ENCODE measurements around the gene ST14.

ST14 gene

DNA sequence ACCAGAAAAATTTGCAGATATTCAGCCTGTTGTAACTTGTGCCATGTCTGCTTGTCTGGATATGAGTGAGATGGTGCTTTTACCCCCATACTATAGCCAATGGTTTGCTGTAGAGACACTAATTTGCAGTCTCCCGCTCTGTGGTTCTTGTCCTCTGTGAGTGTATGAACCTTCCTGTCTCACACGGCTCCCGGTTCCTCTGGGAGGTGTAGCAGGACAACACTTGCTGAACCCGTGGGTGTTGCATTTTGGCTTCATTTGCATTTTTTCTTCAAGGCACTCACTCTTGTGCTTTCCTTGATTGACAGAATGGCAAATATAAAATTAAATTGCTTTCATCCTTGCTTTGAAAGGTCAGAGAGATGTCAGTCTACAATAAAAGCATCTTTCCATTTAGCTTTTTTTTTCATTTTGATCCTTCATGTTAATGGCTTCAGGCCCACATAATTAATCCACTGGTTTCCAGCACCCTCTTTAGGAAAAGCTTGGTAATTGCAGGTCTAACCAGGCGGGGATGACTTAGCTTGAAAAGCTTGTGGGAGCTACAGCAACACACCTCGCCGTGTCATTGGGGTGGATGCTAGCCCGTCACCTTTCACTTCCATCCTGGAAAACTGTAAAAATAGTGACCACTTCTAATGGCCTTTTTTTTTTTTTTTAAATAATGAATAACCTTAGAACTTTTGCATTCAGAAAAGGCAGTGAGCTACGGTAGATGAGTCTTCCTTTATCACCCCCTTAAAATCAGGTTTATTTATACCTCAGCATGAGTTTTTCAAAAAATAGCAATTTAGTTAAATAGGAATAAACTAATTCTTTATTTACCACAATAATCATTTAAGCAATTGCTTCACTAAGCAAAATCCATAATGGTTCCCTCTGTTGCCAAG is 27.4 kb upstream of the ST14 start:
- H3K9ac ChIP-seq (ENCODE audit: low read length in 5 of 5), result no peak overlapping the region
- no peak overlapping the region for H3K4me3 ChIP-seq (ENCODE audit: low read depth in 1 of 5, low read length in 5 of 5)
- H3K4me1 ChIP-seq (ENCODE audit: control insufficient read depth in 5 of 5, insufficient read depth in 5 of 5, low read length in 5 of 5), result peaks cover 0 to 6% (median 2%) of the 10 kb centered on the region in 5 donors
- no peaks in the 10 kb centered on the region for H3K9me3 ChIP-seq (ENCODE audit: control insufficient read depth in 5 of 5, low read length in 5 of 5)
- H3K27ac ChIP-seq (ENCODE audit: low read depth, low read length), result no peak overlapping the region
- peaks cover 24 to 84% (median 66%) of the 10 kb centered on the region in 5 donors for H3K36me3 ChIP-seq (ENCODE audit: control insufficient read depth in 5 of 5, insufficient read depth in 5 of 5, low read length in 5 of 5)
- H3K27me3 ChIP-seq (ENCODE audit: control insufficient read depth in 5 of 5, insufficient read depth in 4 of 5, low read length in 5 of 5), result no peaks in the 10 kb centered on the region

GRCh38 chr11:130133716-130134115 is 25.9 kb upstream of the ST14 start:
- no peaks in the 10 kb centered on the region for H3K27me3 ChIP-seq (ENCODE audit: control insufficient read depth in 5 of 5, insufficient read depth in 4 of 5, low read length in 5 of 5)
- H3K9ac ChIP-seq (ENCODE audit: low read length in 5 of 5), result no peak overlapping the region
- H3K4me3 ChIP-seq (ENCODE audit: low read depth in 1 of 5, low read length in 5 of 5), result no peak overlapping the region
- peaks cover 11 to 81% (median 62%) of the 10 kb centered on the region in 5 donors for H3K36me3 ChIP-seq (ENCODE audit: control insufficient read depth in 5 of 5, insufficient read depth in 5 of 5, low read length in 5 of 5)
- H3K4me1 ChIP-seq (ENCODE audit: control insufficient read depth in 5 of 5, insufficient read depth in 5 of 5, low read length in 5 of 5), result no peaks in the 10 kb centered on the region
- H3K27ac ChIP-seq (ENCODE audit: low read depth, low read length), result no peak overlapping the region
- no peaks in the 10 kb centered on the region for H3K9me3 ChIP-seq (ENCODE audit: control insufficient read depth in 5 of 5, low read length in 5 of 5)

- Histone ChIP-seq H3K4me3 (ENCODE audit: low read depth in 1 of 5, low read length in 5 of 5) (no peak overlapping the region), H3K36me3 (ENCODE audit: control insufficient read depth in 5 of 5, insufficient read depth in 5 of 5, low read length in 5 of 5) (peaks cover 0 to 79% (median 56%) of the 10 kb centered on the region in 5 donors), H3K4me1 (ENCODE audit: control insufficient read depth in 5 of 5, insufficient read depth in 5 of 5, low read length in 5 of 5) (peaks cover 0 to 10% (median 5%) of the 10 kb centered on the region in 5 donors), H3K27me3 (ENCODE audit: control insufficient read depth in 5 of 5, insufficient read depth in 4 of 5, low read length in 5 of 5) (no peaks in the 10 kb centered on the region), H3K27ac (ENCODE audit: low read depth, low read length) (no peak overlapping the region), H3K9ac (ENCODE audit: low read length in 5 of 5) (no peak overlapping the region), H3K9me3 (ENCODE audit: control insufficient read depth in 5 of 5, low read length in 5 of 5) (no peaks in the 10 kb centered on the region)
Measured at GRCh38 chr11:130136107-130136506, 23.5 kb upstream of the ST14 start.

- H3K4me1 ChIP-seq (ENCODE audit: control insufficient read depth in 5 of 5, insufficient read depth in 5 of 5, low read length in 5 of 5), result peaks cover 0 to 25% (median 14%) of the 10 kb centered on the region in 5 donors
- no peak overlapping the region for H3K4me3 ChIP-seq (ENCODE audit: low read depth in 1 of 5, low read length in 5 of 5)
- no peaks in the 10 kb centered on the region for H3K27me3 ChIP-seq (ENCODE audit: control insufficient read depth in 5 of 5, insufficient read depth in 4 of 5, low read length in 5 of 5)
- no peaks in the 10 kb centered on the region for H3K9me3 ChIP-seq (ENCODE audit: control insufficient read depth in 5 of 5, low read length in 5 of 5)
- no peak overlapping the region for H3K9ac ChIP-seq (ENCODE audit: low read length in 5 of 5)
- H3K36me3 ChIP-seq (ENCODE audit: control insufficient read depth in 5 of 5, insufficient read depth in 5 of 5, low read length in 5 of 5), result peaks cover 0 to 83% (median 66%) of the 10 kb centered on the region in 5 donors
- H3K27ac ChIP-seq (ENCODE audit: low read depth, low read length), result no peak overlapping the region
Measured at GRCh38 chr11:130137999-130138398, 21.6 kb upstream of the ST14 start.

DNA sequence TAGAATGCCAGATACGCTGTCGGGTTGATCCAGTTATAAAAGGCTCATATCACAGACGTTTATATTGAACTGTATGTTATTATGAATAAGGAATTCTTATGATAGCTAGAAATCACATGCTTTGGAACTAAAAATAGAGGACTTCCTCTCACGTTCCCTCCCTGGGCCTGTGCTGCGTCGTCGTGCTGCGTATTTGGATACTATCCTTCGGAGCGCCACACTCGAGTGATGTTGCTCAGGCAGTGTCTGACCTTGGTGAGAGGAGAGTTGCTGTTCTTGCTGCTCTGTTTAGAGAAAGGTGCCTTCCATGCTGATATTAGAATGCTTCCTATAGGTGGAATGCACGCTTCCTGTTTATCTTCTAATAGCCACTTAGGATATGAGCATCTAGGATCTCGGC is 20.2 kb upstream of the ST14 start:
- H3K27ac ChIP-seq (ENCODE audit: low read depth, low read length), result no peak overlapping the region
- no peak overlapping the region for H3K9ac ChIP-seq (ENCODE audit: low read length in 5 of 5)
- H3K36me3 ChIP-seq (ENCODE audit: control insufficient read depth in 5 of 5, insufficient read depth in 5 of 5, low read length in 5 of 5), result peaks cover 6 to 82% (median 67%) of the 10 kb centered on the region in 5 donors
- H3K9me3 ChIP-seq (ENCODE audit: control insufficient read depth in 5 of 5, low read length in 5 of 5), result no peaks in the 10 kb centered on the region
- H3K27me3 ChIP-seq (ENCODE audit: control insufficient read depth in 5 of 5, insufficient read depth in 4 of 5, low read length in 5 of 5), result no peaks in the 10 kb centered on the region
- no peak overlapping the region for H3K4me3 ChIP-seq (ENCODE audit: low read depth in 1 of 5, low read length in 5 of 5)
- peaks cover 0 to 34% (median 20%) of the 10 kb centered on the region in 5 donors for H3K4me1 ChIP-seq (ENCODE audit: control insufficient read depth in 5 of 5, insufficient read depth in 5 of 5, low read length in 5 of 5)

GRCh38 chr11:130141561-130142341 is 17.8 kb upstream of the ST14 start:
- no peaks in the 10 kb centered on the region for H3K9me3 ChIP-seq (ENCODE audit: control insufficient read depth in 5 of 5, low read length in 5 of 5)
- H3K27me3 ChIP-seq (ENCODE audit: control insufficient read depth in 5 of 5, insufficient read depth in 4 of 5, low read length in 5 of 5), result no peaks in the 10 kb centered on the region
- peaks cover 6 to 71% (median 58%) of the 10 kb centered on the region in 5 donors for H3K36me3 ChIP-seq (ENCODE audit: control insufficient read depth in 5 of 5, insufficient read depth in 5 of 5, low read length in 5 of 5)
- no peak overlapping the region for H3K27ac ChIP-seq (ENCODE audit: low read depth, low read length)
- peaks cover 5 to 55% (median 35%) of the 10 kb centered on the region in 5 donors for H3K4me1 ChIP-seq (ENCODE audit: control insufficient read depth in 5 of 5, insufficient read depth in 5 of 5, low read length in 5 of 5)
- peak overlapping the region in 1 of 5 donors; percentile 20 for H3K9ac ChIP-seq (ENCODE audit: low read length in 5 of 5)
- no peak overlapping the region for H3K4me3 ChIP-seq (ENCODE audit: low read depth in 1 of 5, low read length in 5 of 5)

DNA sequence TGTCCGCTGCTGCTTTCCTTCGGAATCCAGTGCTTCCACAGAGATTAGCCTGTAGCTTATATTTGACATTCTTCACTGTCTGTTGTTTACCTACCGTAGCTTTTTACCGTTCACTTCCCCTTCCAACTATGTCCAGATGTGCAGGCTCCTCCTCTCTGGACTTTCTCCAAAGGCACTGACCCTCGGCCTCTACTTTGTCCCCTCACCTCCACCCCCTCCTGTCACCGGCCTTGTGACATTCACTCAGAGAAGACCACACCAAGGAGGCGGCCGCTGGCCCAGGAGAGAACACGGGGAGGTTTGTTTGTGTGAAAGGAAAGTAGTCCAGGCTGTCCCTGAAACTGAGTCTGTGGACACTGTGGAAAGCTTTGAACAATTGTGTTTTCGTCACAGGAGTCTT is 15.4 kb upstream of the ST14 start:
- Histone ChIP-seq H3K9ac (ENCODE audit: low read length in 5 of 5) (no peak overlapping the region), H3K9me3 (ENCODE audit: control insufficient read depth in 5 of 5, low read length in 5 of 5) (no peaks in the 10 kb centered on the region), H3K27ac (ENCODE audit: low read depth, low read length) (no peak overlapping the region), H3K4me1 (ENCODE audit: control insufficient read depth in 5 of 5, insufficient read depth in 5 of 5, low read length in 5 of 5) (peaks cover 5 to 55% (median 36%) of the 10 kb centered on the region in 5 donors), H3K27me3 (ENCODE audit: control insufficient read depth in 5 of 5, insufficient read depth in 4 of 5, low read length in 5 of 5) (no peaks in the 10 kb centered on the region), H3K4me3 (ENCODE audit: low read depth in 1 of 5, low read length in 5 of 5) (no peak overlapping the region), H3K36me3 (ENCODE audit: control insufficient read depth in 5 of 5, insufficient read depth in 5 of 5, low read length in 5 of 5) (peaks cover 6 to 57% (median 47%) of the 10 kb centered on the region in 5 donors)

DNA sequence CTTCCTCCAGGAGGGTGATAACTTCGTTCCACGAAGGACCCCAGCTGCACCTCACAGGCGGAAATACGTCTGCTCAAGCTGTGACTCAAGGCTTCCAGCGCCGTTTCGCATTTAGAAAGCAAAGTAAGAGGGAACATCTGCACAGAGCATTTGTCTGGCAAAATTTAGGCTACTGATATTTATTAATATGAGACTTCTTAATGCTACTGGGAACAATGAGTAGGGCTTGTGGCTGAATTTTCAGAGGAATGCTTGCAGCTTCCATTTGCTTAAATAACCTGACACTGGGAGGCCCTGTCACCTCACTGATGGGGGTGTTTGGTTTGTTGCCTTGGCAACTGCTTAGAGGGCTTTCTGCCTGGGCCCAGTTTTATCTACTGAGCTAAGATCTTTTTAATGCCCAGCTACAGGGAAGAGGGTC is 14.7 kb upstream of the ST14 start:
- Histone ChIP-seq H3K4me3 (ENCODE audit: low read depth in 1 of 5, low read length in 5 of 5) (no peak overlapping the region), H3K9me3 (ENCODE audit: control insufficient read depth in 5 of 5, low read length in 5 of 5) (no peaks in the 10 kb centered on the region), H3K27me3 (ENCODE audit: control insufficient read depth in 5 of 5, insufficient read depth in 4 of 5, low read length in 5 of 5) (no peaks in the 10 kb centered on the region), H3K36me3 (ENCODE audit: control insufficient read depth in 5 of 5, insufficient read depth in 5 of 5, low read length in 5 of 5) (peaks cover 6 to 49% (median 42%) of the 10 kb centered on the region in 5 donors), H3K27ac (ENCODE audit: low read depth, low read length) (no peak overlapping the region), H3K4me1 (ENCODE audit: control insufficient read depth in 5 of 5, insufficient read depth in 5 of 5, low read length in 5 of 5) (peaks cover 5 to 49% (median 36%) of the 10 kb centered on the region in 5 donors), H3K9ac (ENCODE audit: low read length in 5 of 5) (no peak overlapping the region)

DNA sequence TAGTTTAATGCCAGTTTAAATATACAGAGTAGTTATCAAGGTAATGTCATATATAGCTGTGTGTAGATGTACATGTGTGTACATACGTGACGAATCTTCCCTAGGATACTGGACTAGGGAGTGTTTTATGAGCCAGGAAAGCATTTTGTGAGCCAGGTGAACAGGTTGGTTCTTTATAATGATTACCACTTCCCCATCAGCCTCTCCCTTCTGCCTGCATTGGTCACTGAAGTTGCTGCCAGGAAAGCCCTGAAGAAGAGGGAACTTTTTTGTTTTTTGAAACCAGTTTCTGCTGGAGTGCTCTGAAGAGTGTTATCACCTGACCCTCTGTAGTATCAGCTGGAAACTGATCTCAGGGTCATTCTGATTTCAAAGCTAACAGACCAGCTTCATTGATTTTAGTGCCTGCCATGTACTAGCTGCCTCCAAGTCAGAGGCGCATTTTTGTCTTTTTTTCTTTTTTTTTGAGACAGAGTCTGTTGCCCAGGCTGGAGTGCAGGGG is 14.2 kb upstream of the ST14 start:
- no peak overlapping the region for H3K9ac ChIP-seq (ENCODE audit: low read length in 5 of 5)
- H3K9me3 ChIP-seq (ENCODE audit: control insufficient read depth in 5 of 5, low read length in 5 of 5), result no peaks in the 10 kb centered on the region
- no peak overlapping the region for H3K4me3 ChIP-seq (ENCODE audit: low read depth in 1 of 5, low read length in 5 of 5)
- H3K36me3 ChIP-seq (ENCODE audit: control insufficient read depth in 5 of 5, insufficient read depth in 5 of 5, low read length in 5 of 5), result peaks cover 6 to 44% (median 37%) of the 10 kb centered on the region in 5 donors
- H3K27ac ChIP-seq (ENCODE audit: low read depth, low read length), result no peak overlapping the region
- H3K27me3 ChIP-seq (ENCODE audit: control insufficient read depth in 5 of 5, insufficient read depth in 4 of 5, low read length in 5 of 5), result no peaks in the 10 kb centered on the region
- peaks cover 5 to 49% (median 36%) of the 10 kb centered on the region in 5 donors for H3K4me1 ChIP-seq (ENCODE audit: control insufficient read depth in 5 of 5, insufficient read depth in 5 of 5, low read length in 5 of 5)

Data from subcutaneous abdominal adipose tissue (tissue), 5 donors.